ENCODE measurements around the gene ANGPTL2. TPM values are rescaled to one million over a fixed set of nuclear protein-coding genes. Genes with fewer than 3 reads are reported as not detected.

The ANGPTL2 gene
- total and polyA plus RNA-seq, 2 of the 4 experiments (the other 2 are of a cell fraction): 9.5 to 25.1 TPM

DNA sequence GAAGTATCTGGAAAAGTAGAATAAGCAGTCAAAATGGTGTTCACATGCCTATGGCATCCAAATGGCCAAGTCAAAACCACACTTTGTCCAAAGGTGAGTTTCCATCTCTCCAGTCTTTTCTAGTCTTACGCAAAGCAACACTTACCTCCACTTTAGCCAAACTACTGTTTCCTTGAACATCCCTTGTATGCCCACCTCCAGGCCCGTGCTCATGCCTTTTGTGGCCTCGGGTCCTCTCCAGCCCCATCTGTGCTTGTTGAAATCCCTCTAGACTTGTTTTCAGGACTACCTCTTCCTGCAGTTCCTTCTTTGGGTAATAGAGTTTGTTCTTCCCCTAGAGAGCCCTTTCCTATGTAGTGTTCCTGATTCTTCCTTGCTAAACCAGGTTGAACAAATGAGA is 61.0 kb downstream of the ANGPTL2 start:
- H2BK5ac ChIP-seq (ENCODE audit: low read depth, low read length, poor library complexity, severe bottlenecking): no peak overlapping the region
- no peak overlapping the region for H4K8ac ChIP-seq (ENCODE audit: low read depth in 2 of 2, low read length in 2 of 2)
- no peak overlapping the region for H3K23ac ChIP-seq (ENCODE audit: low read depth, low read length)
- H3K4me1 ChIP-seq (ENCODE audit: control insufficient read depth, insufficient read depth, low read length): peaks cover 13% of the 10 kb centered on the region
- H3K4me2 ChIP-seq (ENCODE audit: low read depth, low read length): no peak overlapping the region
- no CpG with 5 or more reads among the region's 3 CpGs for WGBS, 2 experiments (ENCODE audit: extremely low coverage in 2 of 2, insufficient read length in 1 of 2)
- no peak overlapping the region for H2BK15ac ChIP-seq (ENCODE audit: low read depth, low read length)
- no TSS peak for BruUV-seq (replicated peaks)
- H3K9me3 ChIP-seq (ENCODE audit: control insufficient read depth, insufficient read depth, low read length): no peaks in the 10 kb centered on the region
- H3K18ac ChIP-seq (ENCODE audit: low read depth, low read length): no peak overlapping the region
- dilution Hi-C loops (cut with HindIII; ENCODE audit: low sequenced_read_pairs, unreplicated experiment) (no loop called here), intact Hi-C loops (cut with micrococcal nuclease) (no loop called here), in situ Hi-C loops (cut with MboI; ENCODE audit: low sequenced_read_pairs) (no loop called here)
- H3K27me3 ChIP-seq (ENCODE audit: control insufficient read depth, insufficient read depth, low read length): no peaks in the 10 kb centered on the region
- H3K4me3 ChIP-seq (ENCODE audit: insufficient read depth, low read depth, low read length): no peak overlapping the region
- no peak overlapping the region for H3K14ac ChIP-seq (replicated peaks; ENCODE audit: low read depth, low read length)
- H3K4ac ChIP-seq (ENCODE audit: low read depth, low read length): no peak overlapping the region
- H4K91ac ChIP-seq (ENCODE audit: insufficient read depth, low read depth, low read length): no peak overlapping the region
- H3K56ac ChIP-seq (ENCODE audit: extremely low read depth, insufficient read depth, low read length): no peak overlapping the region
- H2BK20ac ChIP-seq (ENCODE audit: low read depth, low read length): no peak overlapping the region
- no peak for ATAC-seq (ENCODE audit: low read depth)
- ChIA-PET CTCF (no interaction called here), POLR2A (ENCODE audit: unreplicated experiment) (no interaction called here)
- H2BK120ac ChIP-seq (ENCODE audit: low read depth, low read length): no peak overlapping the region
- H2AK5ac ChIP-seq (ENCODE audit: low read depth, low read length): no peak overlapping the region
- H2AFZ ChIP-seq (replicated peaks; ENCODE audit: low read length, poor library complexity): no peak overlapping the region
- no peak for DNase-seq
- TF ChIP-seq NFE2L2 (IDR thresholded peaks at IDR 0.05; ENCODE audit: low read depth, low read length) (no peak), MXI1 (IDR thresholded peaks at IDR 0.05; ENCODE audit: borderline replicate concordance, low read depth, low read length) (no peak), BHLHE40 (IDR thresholded peaks at IDR 0.05; ENCODE audit: low read depth, low read length) (no peak), RCOR1 (IDR thresholded peaks at IDR 0.05; ENCODE audit: insufficient replicate concordance, low read length) (no peak), CEBPB (IDR thresholded peaks at IDR 0.05; ENCODE audit: low read depth, low read length) (no peak), RFX5 (IDR thresholded peaks at IDR 0.05; ENCODE audit: low read depth, low read length) (no peak), CTCF (conservative IDR thresholded peaks at IDR 0.05; ENCODE audit: low read depth, low read length) (no peak), MAZ (IDR thresholded peaks at IDR 0.05; ENCODE audit: borderline replicate concordance, low read depth, low read length) (no peak)
- TF ChIP-seq, protein P1, sequence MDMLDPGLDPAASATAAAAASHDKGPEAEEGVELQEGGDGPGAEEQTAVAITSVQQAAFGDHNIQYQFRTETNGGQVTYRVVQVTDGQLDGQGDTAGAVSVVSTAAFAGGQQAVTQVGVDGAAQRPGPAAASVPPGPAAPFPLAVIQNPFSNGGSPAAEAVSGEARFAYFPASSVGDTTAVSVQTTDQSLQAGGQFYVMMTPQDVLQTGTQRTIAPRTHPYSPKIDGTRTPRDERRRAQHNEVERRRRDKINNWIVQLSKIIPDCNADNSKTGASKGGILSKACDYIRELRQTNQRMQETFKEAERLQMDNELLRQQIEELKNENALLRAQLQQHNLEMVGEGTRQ (IDR thresholded peaks at IDR 0.05; ENCODE audit: low read depth, low read length): no peak
- H3K36me3 ChIP-seq (ENCODE audit: control insufficient read depth, insufficient read depth, low read length): no peaks in the 10 kb centered on the region
- peaks cover 21% of the 10 kb centered on the region for H3K9me1 ChIP-seq (ENCODE audit: insufficient read depth, low read length)
- no peaks in the 10 kb centered on the region; a peak in 1 of 4 replicates for H3K79me1 ChIP-seq (ENCODE audit: low read depth in 1 of 2, low read length in 2 of 2)
- no peaks in the 10 kb centered on the region for H4K20me1 ChIP-seq (ENCODE audit: insufficient read depth, low read length)
- H3K27ac ChIP-seq (ENCODE audit: insufficient read depth, low read length): no peak overlapping the region
- H3K9ac ChIP-seq (ENCODE audit: low read depth, low read length): no peak overlapping the region
- H2AK9ac ChIP-seq (replicated peaks; ENCODE audit: low read depth, low read length, poor library complexity): no peak overlapping the region
- no peak overlapping the region for H4K5ac ChIP-seq (ENCODE audit: low read depth, low read length)
